ENCODE results near the gene SH2D1B.

Gene SH2D1B

GRCh38 chr1:162404550-162405160, 7.3 kb downstream of the SH2D1B start:
- no peaks in the 10 kb centered on the region for H3K36me3 ChIP-seq (ENCODE audit: control insufficient read depth, insufficient read depth, low read length)
- no peak overlapping the region for H3K4me3 ChIP-seq (ENCODE audit: insufficient read depth, low read depth, low read length, poor library complexity, severe bottlenecking)
- no peaks in the 10 kb centered on the region for H3K4me1 ChIP-seq (ENCODE audit: control insufficient read depth, insufficient read depth, low read length, poor library complexity, severe bottlenecking)
- H3K27me3 ChIP-seq (replicated peaks; ENCODE audit: control insufficient read depth, insufficient read depth, low read length, poor library complexity, severe bottlenecking) = no peaks in the 10 kb centered on the region
- DNase-seq = no peak
- no peaks in the 10 kb centered on the region for H3K9me3 ChIP-seq (ENCODE audit: control insufficient read depth, low read length)
- H3K27ac ChIP-seq (ENCODE audit: insufficient read depth, low read length, poor library complexity, severe bottlenecking) = no peak overlapping the region

GRCh38 chr1:162400790-162401355, 11.1 kb downstream of the SH2D1B start:
- no peaks in the 10 kb centered on the region for H3K36me3 ChIP-seq (ENCODE audit: control insufficient read depth, insufficient read depth, low read length)
- H3K4me3 ChIP-seq (ENCODE audit: insufficient read depth, low read depth, low read length, poor library complexity, severe bottlenecking) = no peak overlapping the region
- no peak overlapping the region for H3K27ac ChIP-seq (ENCODE audit: insufficient read depth, low read length, poor library complexity, severe bottlenecking)
- H3K27me3 ChIP-seq (replicated peaks; ENCODE audit: control insufficient read depth, insufficient read depth, low read length, poor library complexity, severe bottlenecking) = peaks cover 3% of the 10 kb centered on the region
- no peaks in the 10 kb centered on the region for H3K4me1 ChIP-seq (ENCODE audit: control insufficient read depth, insufficient read depth, low read length, poor library complexity, severe bottlenecking)
- DNase-seq = no peak
- H3K9me3 ChIP-seq (ENCODE audit: control insufficient read depth, low read length) = no peaks in the 10 kb centered on the region

GRCh38 chr1:162398999-162399580, 12.8 kb downstream of the SH2D1B start:
- Histone ChIP-seq H3K9me3 (ENCODE audit: control insufficient read depth, low read length) (no peaks in the 10 kb centered on the region), H3K27me3 (replicated peaks; ENCODE audit: control insufficient read depth, insufficient read depth, low read length, poor library complexity, severe bottlenecking) (peaks cover 3% of the 10 kb centered on the region), H3K4me1 (ENCODE audit: control insufficient read depth, insufficient read depth, low read length, poor library complexity, severe bottlenecking) (no peaks in the 10 kb centered on the region), H3K27ac (ENCODE audit: insufficient read depth, low read length, poor library complexity, severe bottlenecking) (no peak overlapping the region), H3K4me3 (ENCODE audit: insufficient read depth, low read depth, low read length, poor library complexity, severe bottlenecking) (no peak overlapping the region), H3K36me3 (ENCODE audit: control insufficient read depth, insufficient read depth, low read length) (no peaks in the 10 kb centered on the region)
- DNase-seq = no peak

- H3K27me3 ChIP-seq (replicated peaks; ENCODE audit: control insufficient read depth, insufficient read depth, low read length, poor library complexity, severe bottlenecking) = peaks cover 3% of the 10 kb centered on the region
- H3K9me3 ChIP-seq (ENCODE audit: control insufficient read depth, low read length) = no peaks in the 10 kb centered on the region
- no peak for DNase-seq
- no peaks in the 10 kb centered on the region for H3K4me1 ChIP-seq (ENCODE audit: control insufficient read depth, insufficient read depth, low read length, poor library complexity, severe bottlenecking)
- no peak overlapping the region for H3K27ac ChIP-seq (ENCODE audit: insufficient read depth, low read length, poor library complexity, severe bottlenecking)
- no peak overlapping the region for H3K4me3 ChIP-seq (ENCODE audit: insufficient read depth, low read depth, low read length, poor library complexity, severe bottlenecking)
- H3K36me3 ChIP-seq (ENCODE audit: control insufficient read depth, insufficient read depth, low read length) = no peaks in the 10 kb centered on the region
Measured at GRCh38 chr1:162397943-162398560, 13.9 kb downstream of the SH2D1B start.

GRCh38 chr1:162397039-162397448, 14.9 kb downstream of the SH2D1B start:
- Histone ChIP-seq H3K4me1 (ENCODE audit: control insufficient read depth, insufficient read depth, low read length, poor library complexity, severe bottlenecking) (no peaks in the 10 kb centered on the region), H3K36me3 (ENCODE audit: control insufficient read depth, insufficient read depth, low read length) (no peaks in the 10 kb centered on the region), H3K27me3 (replicated peaks; ENCODE audit: control insufficient read depth, insufficient read depth, low read length, poor library complexity, severe bottlenecking) (peaks cover 3% of the 10 kb centered on the region), H3K4me3 (ENCODE audit: insufficient read depth, low read depth, low read length, poor library complexity, severe bottlenecking) (no peak overlapping the region), H3K27ac (ENCODE audit: insufficient read depth, low read length, poor library complexity, severe bottlenecking) (no peak overlapping the region), H3K9me3 (ENCODE audit: control insufficient read depth, low read length) (no peaks in the 10 kb centered on the region)
- no peak for DNase-seq

GRCh38 chr1:162396201-162396906, 15.6 kb downstream of the SH2D1B start:
- DNase-seq = no peak

GRCh38 chr1:162391790-162392563, 20.0 kb downstream of the SH2D1B start:
- H3K4me1 ChIP-seq (ENCODE audit: control insufficient read depth, insufficient read depth, low read length, poor library complexity, severe bottlenecking) = no peaks in the 10 kb centered on the region
- no peaks in the 10 kb centered on the region for H3K27me3 ChIP-seq (replicated peaks; ENCODE audit: control insufficient read depth, insufficient read depth, low read length, poor library complexity, severe bottlenecking)
- no peaks in the 10 kb centered on the region for H3K9me3 ChIP-seq (ENCODE audit: control insufficient read depth, low read length)
- no peak overlapping the region for H3K27ac ChIP-seq (ENCODE audit: insufficient read depth, low read length, poor library complexity, severe bottlenecking)
- no peak overlapping the region for H3K4me3 ChIP-seq (ENCODE audit: insufficient read depth, low read depth, low read length, poor library complexity, severe bottlenecking)
- no peak for DNase-seq
- no peaks in the 10 kb centered on the region for H3K36me3 ChIP-seq (ENCODE audit: control insufficient read depth, insufficient read depth, low read length)

More at GRCh38 chr1:162396201-162396906, 15.6 kb downstream of the SH2D1B start:
- H3K4me3 ChIP-seq (ENCODE audit: insufficient read depth, low read depth, low read length, poor library complexity, severe bottlenecking) = no peak overlapping the region
- no peaks in the 10 kb centered on the region for H3K36me3 ChIP-seq (ENCODE audit: control insufficient read depth, insufficient read depth, low read length)
- H3K9me3 ChIP-seq (ENCODE audit: control insufficient read depth, low read length) = no peaks in the 10 kb centered on the region
- H3K27me3 ChIP-seq (replicated peaks; ENCODE audit: control insufficient read depth, insufficient read depth, low read length, poor library complexity, severe bottlenecking) = peaks cover 3% of the 10 kb centered on the region
- no peaks in the 10 kb centered on the region for H3K4me1 ChIP-seq (ENCODE audit: control insufficient read depth, insufficient read depth, low read length, poor library complexity, severe bottlenecking)
- no peak overlapping the region for H3K27ac ChIP-seq (ENCODE audit: insufficient read depth, low read length, poor library complexity, severe bottlenecking)

GRCh38 chr1:162390396-162391185, 21.3 kb downstream of the SH2D1B start:
- Histone ChIP-seq H3K27ac (ENCODE audit: insufficient read depth, low read length, poor library complexity, severe bottlenecking) (no peak overlapping the region), H3K36me3 (ENCODE audit: control insufficient read depth, insufficient read depth, low read length) (no peaks in the 10 kb centered on the region), H3K4me1 (ENCODE audit: control insufficient read depth, insufficient read depth, low read length, poor library complexity, severe bottlenecking) (no peaks in the 10 kb centered on the region), H3K9me3 (ENCODE audit: control insufficient read depth, low read length) (no peaks in the 10 kb centered on the region), H3K27me3 (replicated peaks; ENCODE audit: control insufficient read depth, insufficient read depth, low read length, poor library complexity, severe bottlenecking) (no peaks in the 10 kb centered on the region), H3K4me3 (ENCODE audit: insufficient read depth, low read depth, low read length, poor library complexity, severe bottlenecking) (no peak overlapping the region)
- DNase-seq = no peak

- Histone ChIP-seq H3K4me3 (ENCODE audit: insufficient read depth, low read depth, low read length, poor library complexity, severe bottlenecking) (no peak overlapping the region), H3K4me1 (ENCODE audit: control insufficient read depth, insufficient read depth, low read length, poor library complexity, severe bottlenecking) (no peaks in the 10 kb centered on the region), H3K27ac (ENCODE audit: insufficient read depth, low read length, poor library complexity, severe bottlenecking) (no peak overlapping the region), H3K9me3 (ENCODE audit: control insufficient read depth, low read length) (no peaks in the 10 kb centered on the region), H3K36me3 (ENCODE audit: control insufficient read depth, insufficient read depth, low read length) (no peaks in the 10 kb centered on the region), H3K27me3 (replicated peaks; ENCODE audit: control insufficient read depth, insufficient read depth, low read length, poor library complexity, severe bottlenecking) (no peaks in the 10 kb centered on the region)
- no peak for DNase-seq
Measured at GRCh38 chr1:162389971-162390370, 22.0 kb downstream of the SH2D1B start.
